Astrocyte (in vitro differentiated cells and primary cell): Measurements from ENCODE around the gene NFE2. TPM values are rescaled to one million over a fixed set of nuclear protein-coding genes. Genes with fewer than 3 reads are reported as not detected.

Experiments
- DNase-seq: peaks from one replicate; pipeline ENCODE4 v3.0.0-alpha.2; 2010; ENCODE audit warnings: low read depth
- FAIRE-seq: peaks from 2 replicates; lab custom pipeline; 2011; peaks lifted over from hg19 to GRCh38; lab: Jason Lieb, UNC
- H2AFZ ChIP-seq: 2 replicates; pipeline ENCODE4 v1.6.0; 2012; ENCODE audit warnings: low read depth, low read length, inconsistent platforms
- H3K27ac ChIP-seq: 2 replicates; pipeline ENCODE4 v1.5.1; 2011; ENCODE audit warnings: low read depth, low read length, inconsistent platforms
- H3K27me3 ChIP-seq: 2 replicates; pipeline ENCODE4 v1.6.0; 2011; ENCODE audit warnings: low read length, inconsistent platforms; ENCODE audit not compliant: insufficient read depth
- H3K36me3 ChIP-seq: 2 replicates; pipeline ENCODE4 v1.5.1; 2011; ENCODE audit warnings: low read length, inconsistent platforms; ENCODE audit not compliant: insufficient read depth
- H3K4me1 ChIP-seq: 2 replicates; pipeline ENCODE4 v1.5.1; 2011; ENCODE audit warnings: low read length, inconsistent platforms; ENCODE audit not compliant: insufficient read depth
- H3K4me2 ChIP-seq: 2 replicates; pipeline ENCODE4 v1.6.0; 2012; ENCODE audit warnings: low read length, inconsistent platforms
- H3K4me3 ChIP-seq: 2 replicates; pipeline ENCODE4 v1.5.1; 2011; ENCODE audit warnings: low read depth, mild to moderate bottlenecking, low read length, inconsistent platforms; ENCODE audit not compliant: insufficient read depth
- H3K79me2 ChIP-seq: 2 replicates; pipeline ENCODE4 v1.6.0; 2012; ENCODE audit warnings: mild to moderate bottlenecking, low read length, inconsistent platforms; ENCODE audit not compliant: insufficient read depth
- H3K9ac ChIP-seq: 2 replicates; pipeline ENCODE4 v1.6.0; 2012; ENCODE audit warnings: mild to moderate bottlenecking, low read length, inconsistent platforms
- H3K9me3 ChIP-seq: 2 replicates; pipeline ENCODE4 v1.5.1; 2012; ENCODE audit warnings: low read depth, mild to moderate bottlenecking, low read length, inconsistent platforms; ENCODE audit not compliant: insufficient read depth
- H4K20me1 ChIP-seq: 2 replicates; pipeline ENCODE4 v1.6.0; 2012; ENCODE audit warnings: low read length, inconsistent platforms; ENCODE audit not compliant: insufficient read depth
- H3K27ac Mint-ChIP-seq: one replicate; pipeline ENCODE4 v1.8.0; 2021; ENCODE audit warnings: mild to moderate bottlenecking, mixed read lengths; ENCODE audit not compliant: unreplicated experiment
- H3K27me3 Mint-ChIP-seq: one replicate; pipeline ENCODE4 v1.8.0; 2021; ENCODE audit warnings: low read depth, mixed read lengths; ENCODE audit not compliant: unreplicated experiment
- H3K36me3 Mint-ChIP-seq: one replicate; pipeline ENCODE4 v1.8.0; 2021; ENCODE audit warnings: low read depth, mixed read lengths; ENCODE audit not compliant: unreplicated experiment
- H3K4me1 Mint-ChIP-seq: one replicate; pipeline ENCODE4 v1.8.0; 2021; ENCODE audit warnings: low read depth, mixed read lengths; ENCODE audit not compliant: unreplicated experiment
- H3K4me3 Mint-ChIP-seq: one replicate; pipeline ENCODE4 v1.8.0; 2021; ENCODE audit warnings: mild to moderate bottlenecking, moderate library complexity, mixed read lengths; ENCODE audit not compliant: unreplicated experiment
- H3K9me3 Mint-ChIP-seq: one replicate; pipeline ENCODE4 v1.8.0; 2021; ENCODE audit warnings: mild to moderate bottlenecking, mixed read lengths; ENCODE audit not compliant: unreplicated experiment
- EZH2 ChIP-seq: IDR thresholded peaks from 2 replicates; pipeline ENCODE4 v1.6.1; 2012; ENCODE audit warnings: mild to moderate bottlenecking, low read length, inconsistent platforms; ENCODE audit not compliant: insufficient read depth
- total RNA-seq: library from RNA; stranded (reverse); gene quantifications from 2 replicates; pipeline ENCODE4 v1.2.1, GENCODE V29; 2021
- TF ChIP-seq, protein P1 (sequence below): IDR thresholded peaks from 2 replicates; pipeline ENCODE4 v1.5.1; 2011; ENCODE audit warnings: low read depth, mild to moderate bottlenecking, inconsistent platforms, low read length, moderate library complexity; ENCODE audit not compliant: insufficient read depth

Gene NFE2
- total RNA-seq, 1 donor from 2014 or later, result 0.41 TPM

DNA sequence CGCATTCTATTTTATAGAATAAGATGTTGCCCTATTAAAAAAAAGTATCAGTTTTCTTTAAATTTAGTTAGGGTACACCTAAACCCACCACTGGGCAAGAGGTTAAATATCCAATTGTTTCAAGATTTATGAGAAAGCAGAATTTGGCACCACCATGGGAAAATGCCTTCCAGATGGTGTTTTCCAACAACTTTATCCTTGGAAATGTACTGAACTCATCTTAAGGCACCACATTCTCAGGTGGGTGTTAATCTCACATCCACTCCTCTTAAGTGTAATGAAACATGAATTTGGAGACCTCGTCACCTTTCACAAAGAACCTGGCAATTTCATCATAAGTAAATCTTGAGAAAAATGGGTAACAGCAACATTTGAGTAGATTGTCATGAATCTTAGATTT, 34.0 kb downstream of the NFE2 start:
- DNase-seq (no peak), FAIRE-seq (no peak)
- Histone ChIP-seq H3K9ac (no peak overlapping the region), H3K27ac (no peak overlapping the region), H3K79me2 (peaks cover 87% of the 10 kb centered on the region), H3K4me2 (no peak overlapping the region), H3K4me3 (no peak overlapping the region), H3K36me3 (peaks cover 7% of the 10 kb centered on the region), H2AFZ (no peak overlapping the region), H3K9me3 (no peaks in the 10 kb centered on the region), H3K27me3 (no peaks in the 10 kb centered on the region), H4K20me1 (no peaks in the 10 kb centered on the region), H3K4me1 (peaks cover 16% of the 10 kb centered on the region)
- TF ChIP-seq, protein P1, sequence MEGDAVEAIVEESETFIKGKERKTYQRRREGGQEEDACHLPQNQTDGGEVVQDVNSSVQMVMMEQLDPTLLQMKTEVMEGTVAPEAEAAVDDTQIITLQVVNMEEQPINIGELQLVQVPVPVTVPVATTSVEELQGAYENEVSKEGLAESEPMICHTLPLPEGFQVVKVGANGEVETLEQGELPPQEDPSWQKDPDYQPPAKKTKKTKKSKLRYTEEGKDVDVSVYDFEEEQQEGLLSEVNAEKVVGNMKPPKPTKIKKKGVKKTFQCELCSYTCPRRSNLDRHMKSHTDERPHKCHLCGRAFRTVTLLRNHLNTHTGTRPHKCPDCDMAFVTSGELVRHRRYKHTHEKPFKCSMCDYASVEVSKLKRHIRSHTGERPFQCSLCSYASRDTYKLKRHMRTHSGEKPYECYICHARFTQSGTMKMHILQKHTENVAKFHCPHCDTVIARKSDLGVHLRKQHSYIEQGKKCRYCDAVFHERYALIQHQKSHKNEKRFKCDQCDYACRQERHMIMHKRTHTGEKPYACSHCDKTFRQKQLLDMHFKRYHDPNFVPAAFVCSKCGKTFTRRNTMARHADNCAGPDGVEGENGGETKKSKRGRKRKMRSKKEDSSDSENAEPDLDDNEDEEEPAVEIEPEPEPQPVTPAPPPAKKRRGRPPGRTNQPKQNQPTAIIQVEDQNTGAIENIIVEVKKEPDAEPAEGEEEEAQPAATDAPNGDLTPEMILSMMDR, result no peak
- no peak for TF ChIP-seq EZH2
- Mint-ChIP-seq H3K9me3 (no peaks in the 10 kb centered on the region), H3K27me3 (no peaks in the 10 kb centered on the region), H3K27ac (no peak overlapping the region), H3K4me1 (peaks cover 13% of the 10 kb centered on the region), H3K36me3 (no peaks in the 10 kb centered on the region), H3K4me3 (no peak overlapping the region)

DNA sequence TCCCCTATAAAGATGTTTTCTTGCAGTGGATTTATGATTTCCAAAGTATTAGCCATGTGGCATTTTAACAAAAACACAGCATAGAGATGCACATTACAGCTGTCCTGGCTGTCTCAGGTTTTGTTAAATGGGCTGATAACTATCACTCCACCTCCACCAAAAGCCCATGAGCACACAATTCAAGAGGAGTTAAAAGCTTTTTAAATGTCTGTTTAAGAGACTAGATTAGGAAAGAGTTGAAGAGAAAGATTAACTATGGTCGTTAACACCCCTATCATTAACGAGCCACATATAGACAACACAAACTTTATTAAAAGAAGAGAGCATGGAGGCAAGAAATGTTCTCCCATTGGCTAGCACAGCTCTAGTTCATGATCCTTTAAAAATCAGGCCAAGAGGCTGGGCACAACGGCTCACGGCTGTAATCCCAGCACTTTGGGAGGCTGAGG, 35.4 kb downstream of the NFE2 start:
- Histone ChIP-seq H2AFZ (no peak overlapping the region), H3K4me3 (no peak overlapping the region), H3K4me1 (peaks cover 23% of the 10 kb centered on the region), H3K9ac (no peak overlapping the region), H4K20me1 (no peaks in the 10 kb centered on the region), H3K4me2 (no peak overlapping the region), H3K27ac (no peak overlapping the region), H3K27me3 (no peaks in the 10 kb centered on the region), H3K9me3 (no peaks in the 10 kb centered on the region), H3K36me3 (peaks cover 7% of the 10 kb centered on the region), H3K79me2 (peaks cover 94% of the 10 kb centered on the region)
- Mint-ChIP-seq H3K27ac (no peak overlapping the region), H3K27me3 (no peaks in the 10 kb centered on the region), H3K4me3 (no peak overlapping the region), H3K4me1 (peaks cover 21% of the 10 kb centered on the region), H3K36me3 (no peaks in the 10 kb centered on the region), H3K9me3 (no peaks in the 10 kb centered on the region)
- FAIRE-seq (no peak), DNase-seq (no peak)
- no peak for TF ChIP-seq EZH2
- TF ChIP-seq, protein P1, result no peak

DNA sequence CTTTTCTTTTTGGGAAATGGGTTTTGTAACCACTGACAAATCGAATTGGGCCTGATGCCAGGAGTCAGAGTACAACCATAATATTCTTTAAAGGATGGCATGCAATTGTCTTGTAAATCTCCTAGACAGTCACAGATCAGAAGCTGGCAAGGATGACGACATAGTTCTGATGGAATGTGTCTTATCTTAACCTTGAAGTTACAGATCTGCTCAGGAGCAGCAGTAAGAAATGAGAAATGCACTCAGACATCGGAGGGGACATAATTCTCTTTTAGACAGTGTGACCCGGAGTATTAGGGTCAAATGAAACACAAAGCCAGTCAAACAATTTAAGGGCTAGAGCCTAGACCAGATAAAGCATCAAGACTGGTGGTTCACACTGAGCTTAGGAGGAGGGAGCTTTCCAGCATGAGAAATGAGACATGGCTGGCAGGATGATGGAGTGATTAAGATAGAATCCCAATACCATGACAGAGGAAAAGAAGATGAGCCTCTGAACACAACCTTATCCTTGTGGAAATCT, 38.4 kb downstream of the NFE2 start:
- H3K4me3 Mint-ChIP-seq, result peak overlapping the region; percentile 69
- Histone ChIP-seq H3K9me3 (no peaks in the 10 kb centered on the region), H3K27me3 (no peaks in the 10 kb centered on the region), H3K4me1 (peaks cover 52% of the 10 kb centered on the region), H3K27ac (peak overlapping the region; percentile 67), H4K20me1 (no peaks in the 10 kb centered on the region), H2AFZ (no peak overlapping the region), H3K9ac (peak overlapping the region; percentile 63), H3K36me3 (peaks cover 7% of the 10 kb centered on the region), H3K79me2 (peaks cover 69% of the 10 kb centered on the region), H3K4me3 (peak overlapping the region; percentile 40), H3K4me2 (peak overlapping the region; percentile 73)
- no peaks in the 10 kb centered on the region for H3K27me3 Mint-ChIP-seq
- DNase-seq (peak; percentile 66), FAIRE-seq (no peak)
- H3K9me3 Mint-ChIP-seq, result no peaks in the 10 kb centered on the region
- H3K36me3 Mint-ChIP-seq, result no peaks in the 10 kb centered on the region
- no peak for TF ChIP-seq EZH2
- TF ChIP-seq, protein P1, result no peak
- H3K4me1 Mint-ChIP-seq, result peaks cover 37% of the 10 kb centered on the region
- peak overlapping the region; percentile 97 for H3K27ac Mint-ChIP-seq
